Measurements from ENCODE around the gene SLC25A29.
"Not testable (repeated sequence)": the region's sequence is repeated elsewhere in the genome, so short reads cannot be mapped to it uniquely, and the experiment has no call there.

The SLC25A29 gene, protein sequence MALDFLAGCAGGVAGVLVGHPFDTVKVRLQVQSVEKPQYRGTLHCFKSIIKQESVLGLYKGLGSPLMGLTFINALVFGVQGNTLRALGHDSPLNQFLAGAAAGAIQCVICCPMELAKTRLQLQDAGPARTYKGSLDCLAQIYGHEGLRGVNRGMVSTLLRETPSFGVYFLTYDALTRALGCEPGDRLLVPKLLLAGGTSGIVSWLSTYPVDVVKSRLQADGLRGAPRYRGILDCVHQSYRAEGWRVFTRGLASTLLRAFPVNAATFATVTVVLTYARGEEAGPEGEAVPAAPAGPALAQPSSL

GRCh38 chr14:100306101-100306997, at the start of gene SLC25A29:
Gene SLC25A29 (minus strand): TSS chr14:100306444. CDS start chr14:100306232, 212 bp downstream.
- DNase-seq, result peak; percentile 59

- no peak for DNase-seq
Observed at GRCh38 chr14:100350986-100351385, 44.7 kb upstream of the SLC25A29 start.

DNA sequence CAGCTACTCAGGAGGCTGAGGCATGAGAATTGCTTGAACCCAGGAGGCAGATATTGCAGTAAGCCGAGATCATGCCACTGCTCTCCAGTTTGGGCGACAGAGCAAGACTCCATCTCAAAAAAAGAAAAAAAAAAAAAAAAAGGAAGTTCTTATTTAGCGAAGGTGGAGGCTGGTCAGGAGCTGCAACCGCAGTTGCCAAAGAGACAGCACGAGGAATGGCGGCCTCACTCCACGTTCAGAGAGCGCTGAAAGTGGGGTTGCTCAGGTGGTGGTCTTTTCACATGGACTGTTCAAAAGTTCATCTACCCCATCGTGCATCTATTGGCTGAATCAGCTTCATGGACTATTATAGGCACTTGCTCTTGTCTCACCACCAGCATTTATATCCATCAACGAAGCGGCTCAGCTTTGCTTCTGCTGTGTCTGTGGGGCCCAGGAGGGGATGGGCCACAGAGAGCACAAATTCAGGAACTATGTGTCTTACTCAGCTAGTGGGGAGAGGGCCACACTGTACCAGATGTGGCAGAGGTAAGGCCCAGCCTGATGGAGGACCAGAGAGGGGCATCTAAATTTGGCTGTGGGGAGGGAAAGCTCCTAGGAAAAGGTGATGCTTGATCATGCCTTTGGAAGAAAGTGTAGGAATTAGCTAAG, 44.2 kb upstream of the SLC25A29 start:
- no peak for DNase-seq

DNA sequence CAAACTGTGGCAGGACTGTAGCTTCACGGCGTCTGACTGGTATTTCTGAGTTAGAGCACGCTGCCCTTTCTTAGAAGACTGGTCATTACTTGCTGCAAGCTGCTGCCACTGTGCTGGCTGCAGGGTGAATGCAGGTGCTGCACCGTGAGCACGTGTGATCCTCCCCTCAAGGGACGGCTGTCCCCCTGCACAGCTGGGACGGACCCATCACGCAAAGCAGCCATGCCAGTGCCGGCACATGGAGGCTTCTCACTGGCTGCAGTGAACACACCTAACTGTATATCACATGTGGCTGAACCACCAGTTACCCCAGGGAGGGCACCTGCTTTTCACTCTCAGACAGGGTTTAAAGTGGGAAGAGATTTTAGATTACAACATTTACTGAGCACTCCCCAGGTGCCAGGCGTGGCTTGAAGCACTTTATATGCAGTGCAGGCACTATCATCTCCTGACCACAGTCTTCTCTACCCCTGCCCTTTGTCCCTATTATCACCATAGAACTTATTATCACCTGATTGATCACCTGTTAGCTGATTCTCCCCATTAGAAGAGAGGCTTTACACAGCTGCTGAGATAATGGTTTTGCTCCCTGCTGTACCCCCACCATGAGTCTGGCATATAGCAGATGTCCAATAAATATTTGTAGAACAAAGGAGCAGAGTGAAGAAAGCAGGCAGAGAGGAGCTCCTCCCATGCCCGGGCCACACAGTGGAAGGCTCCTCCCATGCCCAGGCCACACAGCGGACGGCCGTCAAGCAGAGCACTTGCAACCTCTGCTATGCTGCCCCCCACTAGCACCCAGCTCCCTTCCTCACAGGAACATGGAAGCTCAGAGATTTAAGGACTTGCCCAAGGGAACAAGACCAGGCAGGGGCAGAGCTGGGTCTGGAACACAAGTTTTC, 42.8 kb upstream of the SLC25A29 start:
- peak; percentile 78 for DNase-seq

DNA sequence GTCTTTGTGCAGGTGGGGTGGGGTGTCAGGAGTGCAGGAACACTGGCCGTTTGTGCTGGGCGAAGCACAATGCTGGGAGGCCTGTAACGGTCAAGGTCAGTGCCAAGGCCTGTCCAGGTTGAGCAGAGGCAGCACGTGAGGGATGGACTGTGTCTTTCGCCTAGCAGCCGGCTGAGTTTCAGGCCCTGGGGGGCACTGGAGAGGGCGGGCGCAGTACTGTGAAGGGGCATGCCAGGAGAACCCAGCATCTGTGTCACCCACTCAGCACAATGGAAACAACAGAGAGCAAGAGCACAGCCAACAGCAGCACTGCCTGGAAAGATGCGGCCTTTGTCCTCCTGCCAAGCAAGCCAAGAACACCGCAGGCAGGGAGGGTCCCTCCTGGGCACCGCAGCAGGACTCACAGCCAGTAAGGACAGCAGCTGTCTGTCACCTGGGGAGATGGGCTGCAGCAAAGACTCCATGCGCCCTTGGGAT, 42.0 kb upstream of the SLC25A29 start:
- DNase-seq, result no peak

DNA sequence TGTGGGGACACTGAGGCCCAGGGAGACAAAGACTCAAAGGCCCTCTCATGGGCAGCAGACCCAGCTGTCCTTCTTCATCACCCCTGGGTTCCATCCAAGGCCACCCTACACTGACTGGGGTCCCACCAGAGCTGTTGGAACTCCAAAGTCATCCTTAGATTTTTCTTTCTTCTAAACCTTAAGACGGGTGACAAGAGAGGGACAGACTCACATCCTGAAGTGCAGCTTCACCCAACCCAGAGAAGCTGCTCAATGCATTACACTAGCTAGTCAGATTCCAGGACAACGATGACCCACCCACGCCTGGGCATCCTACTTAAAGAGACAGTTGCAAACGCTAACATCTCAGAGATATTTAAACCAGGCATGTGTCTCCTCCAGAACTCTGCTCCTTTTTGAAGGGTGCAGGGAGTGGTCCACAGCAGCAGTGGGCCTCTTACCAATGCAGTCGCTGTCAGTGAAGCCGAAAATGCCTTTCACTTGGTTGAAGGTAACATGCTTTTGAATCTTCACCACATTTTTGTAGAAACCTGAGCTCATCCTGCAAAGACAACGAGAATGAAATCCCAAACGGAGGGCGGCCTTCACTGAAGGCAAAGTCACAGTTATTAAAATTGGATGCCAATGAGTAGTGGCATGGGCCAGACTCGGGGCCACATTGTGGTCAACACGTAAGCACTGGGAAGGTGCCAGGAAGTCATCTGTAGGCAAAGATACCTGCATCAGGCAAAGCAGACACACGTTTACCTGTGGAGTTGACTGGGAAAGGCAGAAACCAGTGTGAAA, 40.3 kb upstream of the SLC25A29 start:
- no peak for DNase-seq

DNA sequence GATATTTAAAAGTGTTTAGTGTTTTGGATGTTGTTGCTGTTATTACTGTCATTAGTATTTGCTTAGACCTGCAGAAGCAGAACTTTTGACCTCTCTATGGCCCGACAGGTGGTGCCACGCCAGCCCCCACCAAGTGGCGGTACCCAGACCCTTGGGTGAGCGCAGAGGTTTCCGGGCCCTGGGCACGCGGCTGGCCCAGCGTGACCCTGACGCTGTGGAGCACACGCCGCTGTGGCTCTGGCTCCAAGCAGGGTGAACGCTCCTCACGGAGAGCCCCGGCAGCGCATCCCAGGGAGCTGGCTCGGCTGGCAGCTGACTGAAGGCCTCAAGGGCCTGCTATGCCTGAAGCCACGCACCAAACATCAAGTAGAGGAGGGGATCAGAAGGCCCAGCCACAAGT, 39.5 kb upstream of the SLC25A29 start:
- no peak for DNase-seq

GRCh38 chr14:100344657-100345056, 38.4 kb upstream of the SLC25A29 start:
- DNase-seq, result not testable (repeated sequence)

DNA sequence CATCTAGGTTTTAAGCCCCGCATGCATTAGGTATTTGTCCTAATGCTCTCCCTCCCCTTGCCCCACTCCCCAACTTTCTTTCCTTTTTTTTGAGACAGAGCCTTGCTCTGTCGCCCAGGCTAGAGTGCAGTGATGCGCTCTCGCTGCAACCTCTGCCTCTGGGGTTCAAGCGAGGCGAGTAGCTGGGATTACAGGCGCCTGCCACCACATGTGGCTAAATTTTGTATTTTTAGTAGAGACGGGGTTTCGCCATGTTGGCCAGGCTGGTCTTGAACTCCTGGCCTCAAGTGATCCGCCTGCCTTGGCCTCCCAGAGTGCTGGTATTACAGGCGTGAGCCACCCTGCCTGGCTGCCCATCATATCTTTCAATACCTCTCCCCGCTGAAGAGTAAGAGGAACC, 36.6 kb upstream of the SLC25A29 start:
- not testable (repeated sequence) for DNase-seq

- DNase-seq, result no peak
Observed at GRCh38 chr14:100342195-100342594, 36.0 kb upstream of the SLC25A29 start.

GRCh38 chr14:100341301-100342031, 35.2 kb upstream of the SLC25A29 start:
- DNase-seq, result no peak

DNA sequence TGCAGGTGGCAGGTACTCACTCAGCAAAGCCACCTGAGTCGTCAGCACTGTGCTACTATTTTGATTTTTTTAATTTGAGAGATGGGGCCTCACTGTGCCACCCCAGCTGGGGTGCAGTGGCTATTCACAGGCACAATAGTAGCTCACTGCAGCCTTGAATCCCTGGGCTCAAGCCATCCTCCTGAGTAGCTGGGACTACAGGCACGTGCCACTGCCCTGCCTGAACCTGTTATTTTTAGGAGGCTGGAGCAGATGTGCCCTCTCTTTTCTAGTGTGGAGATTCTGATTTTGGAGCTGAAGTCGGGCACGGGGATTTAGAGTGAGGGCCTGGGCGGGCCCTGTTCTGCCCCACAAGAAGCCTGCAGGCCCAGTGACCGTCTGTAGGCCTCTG, 34.2 kb upstream of the SLC25A29 start:
- no peak for DNase-seq

- no peak for DNase-seq
Observed at GRCh38 chr14:100339766-100340422, 33.6 kb upstream of the SLC25A29 start.

- no peak for DNase-seq
Observed at GRCh38 chr14:100336618-100337530, 30.6 kb upstream of the SLC25A29 start.

DNA sequence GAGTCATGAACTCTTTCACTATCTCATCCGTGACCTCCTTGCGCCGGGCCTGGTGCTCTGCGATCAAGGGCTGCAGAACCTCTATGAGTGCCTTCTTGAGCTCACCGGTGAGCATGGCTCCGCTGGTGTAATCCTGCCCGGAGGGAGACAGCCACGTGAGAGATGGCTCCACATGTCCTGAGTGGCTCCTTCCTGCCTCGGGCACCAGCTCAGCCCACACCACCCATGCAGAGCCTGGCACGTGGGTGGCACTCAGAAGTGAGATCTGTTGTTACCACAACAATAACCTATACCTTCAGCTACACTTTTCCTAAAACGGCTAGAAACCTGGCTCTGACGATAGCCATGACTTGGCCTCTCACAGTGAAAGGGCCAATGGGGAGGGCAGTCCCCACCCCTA, 28.7 kb upstream of the SLC25A29 start:
- DNase-seq, result no peak

DNA sequence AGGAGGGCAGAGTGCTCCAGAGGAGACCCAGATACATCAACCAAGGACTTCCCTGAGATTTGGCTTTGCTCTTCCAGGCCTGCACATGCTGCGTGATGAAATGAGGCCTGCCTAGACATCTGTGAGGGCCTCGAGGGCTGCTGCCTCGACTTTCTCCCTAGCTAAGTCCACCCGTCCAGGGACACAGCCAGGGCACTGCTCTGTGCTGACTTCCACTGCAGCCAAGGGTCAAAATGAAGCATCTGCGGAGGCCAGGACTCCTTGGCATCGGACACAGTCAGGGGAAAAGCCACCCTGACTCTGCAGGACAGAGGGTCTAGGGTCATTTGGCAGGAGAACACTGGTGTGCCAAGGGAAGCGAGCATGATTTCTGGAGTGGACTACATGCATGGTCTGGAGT, 27.6 kb upstream of the SLC25A29 start:
- no peak for DNase-seq

GRCh38 chr14:100333311-100333710, 27.1 kb upstream of the SLC25A29 start:
- DNase-seq, result no peak

- peak; percentile 45 for DNase-seq
Observed at GRCh38 chr14:100332797-100333196, 26.6 kb upstream of the SLC25A29 start.

DNA sequence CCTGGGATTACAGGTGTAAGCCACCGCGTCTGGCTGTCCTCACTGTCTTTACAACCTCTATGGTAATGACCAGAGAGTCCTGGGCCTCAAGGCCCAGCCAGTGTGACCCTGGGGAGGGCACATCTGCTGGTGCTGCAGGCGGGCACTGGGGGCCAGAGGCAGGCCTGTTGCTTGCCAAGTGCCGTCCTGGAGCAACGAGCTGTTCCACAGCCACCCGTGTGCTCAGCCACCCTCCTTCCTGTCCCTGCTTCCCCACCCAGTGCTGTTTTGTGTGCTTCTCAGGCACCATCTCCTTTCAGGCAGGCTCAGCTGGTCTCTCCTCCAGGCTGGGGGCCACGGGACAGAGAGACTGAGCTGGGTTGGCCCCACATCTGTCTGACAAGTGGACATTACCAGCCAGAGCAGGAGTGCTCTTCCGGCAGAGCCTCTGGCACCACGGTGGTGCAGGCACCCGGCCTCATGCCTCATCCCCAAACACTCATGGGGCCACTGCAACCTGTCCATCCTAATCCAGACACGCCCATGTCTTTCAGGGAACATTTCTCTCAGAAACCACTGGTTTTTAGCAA, 25.9 kb upstream of the SLC25A29 start:
- DNase-seq, result no peak
